Activated CD4-positive, alpha-beta T cell treated with anti-CD3 and anti-CD28 coated beads for 1 hour (primary cell): ENCODE data around the gene FOXL1.

Source experiments
- DNase-seq: peaks from one replicate; pipeline ENCODE4 v3.0.0-alpha.2; 2020

FOXL1 gene

GRCh38 chr16:86549076-86549892 is 29.1 kb upstream of the FOXL1 start:
- no peak for DNase-seq

- no peak for DNase-seq
Measured at GRCh38 chr16:86549893-86550190, 28.5 kb upstream of the FOXL1 start.

DNA sequence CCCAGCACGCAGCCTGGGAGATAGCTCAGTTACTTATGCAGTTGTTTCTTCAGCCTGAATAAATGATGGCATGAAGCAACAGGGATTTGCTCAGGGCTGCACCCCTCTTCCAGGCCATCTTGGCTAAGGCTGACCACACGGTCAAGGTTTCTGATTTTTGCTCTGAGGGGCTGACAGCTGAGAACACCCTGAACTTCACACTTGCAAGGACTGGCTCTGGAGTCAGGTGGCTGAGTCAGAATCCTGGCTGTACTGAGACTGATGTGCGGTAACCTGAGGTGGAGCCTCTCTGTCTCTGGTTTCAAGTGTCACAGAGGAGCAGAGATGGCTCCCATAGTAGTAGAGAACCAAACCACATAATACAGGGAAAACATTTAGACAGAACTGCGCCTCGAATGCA is 28.1 kb upstream of the FOXL1 start:
- no peak for DNase-seq

- DNase-seq: no peak
Measured at GRCh38 chr16:86553356-86553755, 25.0 kb upstream of the FOXL1 start.

- DNase-seq: no peak
Measured at GRCh38 chr16:86554599-86554916, 23.8 kb upstream of the FOXL1 start.

DNA sequence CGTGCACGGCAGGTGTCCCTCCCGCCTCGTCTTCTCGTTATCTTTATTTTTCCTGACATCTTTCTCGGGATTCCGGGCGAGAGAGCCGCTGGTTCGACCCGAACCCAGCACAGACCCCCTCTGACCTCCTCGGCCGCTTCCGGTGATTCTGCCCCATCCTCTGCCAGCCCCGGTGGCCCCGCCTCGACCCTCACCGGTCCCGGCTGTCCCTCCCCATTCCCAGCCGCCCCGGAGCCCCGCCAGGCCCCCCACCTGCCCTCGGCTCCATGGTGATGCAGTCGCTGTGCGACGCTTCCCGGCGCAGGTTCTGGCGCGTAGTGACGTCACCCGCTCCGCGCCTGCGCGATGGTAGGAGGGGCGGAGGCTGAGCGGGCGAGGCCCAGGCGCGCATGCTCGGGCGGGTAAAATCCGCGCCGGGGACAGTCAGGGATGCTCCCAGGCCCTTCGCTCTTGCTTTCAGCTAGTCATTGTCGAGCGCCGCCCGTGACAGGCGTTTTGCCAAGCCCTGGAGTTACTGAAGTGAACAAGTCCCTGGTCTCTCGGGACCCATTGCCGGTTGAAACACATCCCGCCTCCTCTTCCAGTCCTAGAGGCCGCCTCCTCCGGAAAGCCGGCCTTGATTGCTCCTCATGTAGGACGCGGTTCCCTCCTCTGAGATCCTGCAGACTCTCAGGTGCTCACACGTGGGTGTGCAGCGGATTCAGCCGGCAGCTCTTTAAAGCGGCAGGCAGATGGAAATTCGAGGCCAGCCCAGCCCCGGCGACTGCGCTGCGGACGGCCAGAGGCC is 23.2 kb upstream of the FOXL1 start, which contains the start of gene MTHFSD:
MTHFSD (minus strand) TSS at position 319 of the 787 bp plus-strand sequence; CDS start at position 268, 51 bp downstream.
- peak; percentile 97 for DNase-seq

DNA sequence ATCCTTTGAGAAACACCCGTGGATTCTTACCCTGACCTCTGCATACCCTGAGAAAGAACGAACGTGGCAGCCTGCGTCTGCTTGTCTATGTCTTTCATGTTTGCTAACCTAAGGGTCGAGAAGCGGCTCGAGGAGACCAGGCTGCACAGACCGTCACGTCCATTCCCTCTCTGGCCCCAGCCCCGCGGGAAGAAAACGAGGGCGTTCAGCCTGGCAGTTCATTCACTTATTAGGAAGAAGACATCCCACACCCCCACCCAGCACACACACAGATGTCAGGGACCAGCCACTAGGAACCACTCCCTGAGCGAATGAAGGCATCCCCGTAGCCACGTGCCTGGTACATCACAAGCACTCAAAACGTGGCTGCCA is 22.7 kb upstream of the FOXL1 start:
- no peak for DNase-seq

DNA sequence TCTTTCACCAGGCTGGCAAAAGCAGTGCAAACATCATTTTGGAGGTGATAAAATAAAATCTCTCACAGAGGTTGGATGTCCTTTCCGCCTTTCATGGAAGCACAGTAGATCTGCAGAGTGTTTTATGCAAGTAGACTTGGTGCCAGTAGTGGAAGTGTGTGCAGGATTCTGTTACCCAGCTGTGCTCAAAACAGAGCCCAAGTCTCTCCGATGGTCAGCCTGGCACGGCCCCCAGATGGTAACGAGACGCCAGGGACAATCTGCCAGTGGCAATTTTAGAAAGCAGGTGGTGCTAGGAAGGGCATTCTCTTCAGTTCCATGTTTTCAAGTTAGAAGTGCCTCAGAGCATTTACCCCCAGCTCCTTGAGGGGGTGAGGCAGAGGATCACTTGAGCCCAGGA is 21.8 kb upstream of the FOXL1 start:
- no peak for DNase-seq

GRCh38 chr16:86557587-86557986 is 20.8 kb upstream of the FOXL1 start:
- no peak for DNase-seq

DNA sequence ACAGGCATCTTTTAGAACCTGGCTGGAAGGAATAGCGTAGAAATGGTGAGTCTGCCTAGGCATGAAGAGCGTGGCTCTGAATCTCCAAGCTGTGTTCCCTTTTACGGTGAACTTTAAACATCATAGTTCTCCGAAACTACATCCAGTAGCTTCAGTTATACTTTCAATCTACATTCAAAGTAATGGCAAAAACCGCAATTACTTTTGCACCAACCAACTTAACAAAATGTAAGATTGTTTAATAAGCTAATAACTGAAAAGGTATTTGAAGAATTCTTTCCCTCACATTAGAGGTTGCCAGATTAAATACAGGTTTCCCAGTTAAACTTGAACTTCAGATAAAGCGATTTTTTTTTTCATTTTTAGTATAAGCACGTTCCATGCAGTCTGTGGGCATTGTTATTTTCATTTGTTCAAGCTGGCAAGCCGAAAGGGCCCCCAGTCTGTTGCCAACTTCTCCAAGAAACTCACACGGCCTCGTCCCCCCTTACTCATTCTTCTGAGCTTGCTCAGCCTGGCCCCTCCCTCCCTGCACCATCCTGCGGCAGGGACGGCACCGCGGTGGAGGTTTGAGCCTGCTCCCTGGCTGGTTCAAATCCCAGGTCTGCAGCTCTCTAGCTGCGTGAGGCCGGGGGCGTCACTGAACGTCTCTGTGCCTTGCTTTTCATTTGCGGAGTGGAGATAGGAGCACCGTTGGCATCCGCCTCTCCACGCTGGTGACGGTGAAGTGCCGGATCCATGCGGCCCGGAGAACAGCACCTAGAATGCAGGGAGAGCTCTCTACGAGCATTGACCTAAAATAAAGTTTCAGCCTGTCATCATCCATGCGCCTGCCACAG is 19.8 kb upstream of the FOXL1 start:
- DNase-seq: no peak

DNA sequence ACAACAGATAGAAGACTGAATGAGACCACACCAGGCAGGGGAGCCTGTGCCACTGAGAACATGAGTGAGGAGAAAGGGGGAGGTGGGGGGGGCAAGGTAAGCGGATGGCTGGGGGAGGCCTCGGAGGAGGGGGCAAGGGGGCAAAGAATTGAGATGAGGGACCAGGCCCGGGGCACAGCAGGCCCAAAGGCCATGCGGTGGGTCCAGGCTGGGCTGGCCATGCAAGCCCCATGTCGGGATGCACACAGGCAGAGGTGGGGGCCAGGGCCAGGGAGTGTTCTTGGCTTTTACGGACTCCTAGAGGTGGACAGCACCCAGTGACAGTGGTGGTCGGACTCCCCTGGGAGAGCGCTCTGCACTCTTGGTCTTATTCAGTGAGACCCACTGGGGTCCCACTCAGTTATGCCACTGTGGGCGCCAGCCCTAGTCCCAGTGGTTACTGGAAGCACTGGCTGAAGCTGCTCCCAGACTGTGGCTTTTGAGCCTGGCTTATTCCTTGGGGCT is 18.5 kb upstream of the FOXL1 start:
- no peak for DNase-seq

DNA sequence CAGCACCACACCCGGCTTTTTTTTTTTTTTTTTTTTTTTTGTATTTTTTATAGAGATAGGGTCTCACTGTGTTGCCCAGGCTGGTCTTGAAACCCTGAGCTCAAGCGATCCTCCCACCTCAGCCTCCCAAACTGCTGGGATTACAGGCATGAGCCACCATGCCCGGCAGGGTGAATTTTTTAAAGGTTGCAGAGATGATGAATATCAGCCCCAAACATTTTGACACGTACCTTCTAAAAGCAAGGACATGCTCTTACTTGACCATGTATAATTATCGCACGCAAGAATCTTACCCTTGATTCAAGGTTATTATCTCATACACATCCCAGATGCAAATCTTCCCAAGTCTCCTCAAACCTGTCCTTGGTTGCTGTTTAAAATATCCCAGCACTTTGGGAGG is 16.0 kb upstream of the FOXL1 start:
- no peak for DNase-seq

DNA sequence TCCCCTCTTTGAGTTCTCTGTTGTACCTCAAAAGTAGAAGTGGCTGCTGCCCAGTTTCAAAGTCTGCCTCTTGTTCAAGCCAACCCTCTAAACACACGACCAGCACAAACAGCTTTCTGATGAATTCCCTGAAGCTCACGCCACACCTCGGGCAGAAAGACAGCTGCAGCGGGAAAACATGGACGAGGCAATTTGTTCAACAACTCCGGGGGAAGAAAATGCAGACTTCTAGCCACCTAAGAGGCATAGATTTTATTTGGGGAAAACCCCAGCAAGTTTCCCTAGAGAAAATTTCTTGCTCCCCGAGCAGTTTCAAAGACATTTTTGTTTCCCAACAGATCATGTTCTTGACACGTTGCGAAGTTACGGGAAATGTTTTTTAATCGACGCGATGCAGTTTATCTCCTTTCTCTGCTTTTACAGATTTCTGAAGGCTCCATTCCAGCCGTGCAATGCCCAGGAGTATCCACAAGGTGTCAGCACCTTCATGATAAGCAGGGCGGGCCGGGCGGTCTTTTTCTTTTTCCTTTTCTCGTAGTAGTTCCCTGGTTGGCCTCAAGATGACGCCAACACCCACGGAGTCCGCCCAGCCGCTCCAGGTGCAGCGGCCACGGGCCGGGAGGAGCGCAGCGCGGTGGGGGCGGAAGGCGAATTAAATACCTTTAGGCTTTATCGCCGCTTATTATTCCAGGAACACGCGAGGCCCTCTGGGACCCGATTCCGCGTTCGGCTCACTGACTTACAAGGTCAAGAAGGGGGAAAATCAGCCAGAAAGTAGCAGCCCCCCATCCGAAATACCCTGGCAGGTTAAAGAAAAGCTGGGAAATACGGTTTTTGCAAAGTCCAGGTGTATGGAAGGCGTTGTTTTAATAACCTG is 14.6 kb upstream of the FOXL1 start:
- peak; percentile 76 for DNase-seq

GRCh38 chr16:86565181-86565631 is 13.1 kb upstream of the FOXL1 start:
- no peak for DNase-seq

GRCh38 chr16:86565644-86566511 is 12.5 kb upstream of the FOXL1 start:
- no peak for DNase-seq

- DNase-seq: no peak
Measured at GRCh38 chr16:86566601-86566965, 11.8 kb upstream of the FOXL1 start, which contains the start of gene FOXC2. Gene FOXC2, plus strand, starts transcription at chr16:86566829. Its CDS starts 507 bp downstream, at chr16:86567336.

- DNase-seq: no peak
Measured at GRCh38 chr16:86566966-86567700, 11.2 kb upstream of the FOXL1 start.

DNA sequence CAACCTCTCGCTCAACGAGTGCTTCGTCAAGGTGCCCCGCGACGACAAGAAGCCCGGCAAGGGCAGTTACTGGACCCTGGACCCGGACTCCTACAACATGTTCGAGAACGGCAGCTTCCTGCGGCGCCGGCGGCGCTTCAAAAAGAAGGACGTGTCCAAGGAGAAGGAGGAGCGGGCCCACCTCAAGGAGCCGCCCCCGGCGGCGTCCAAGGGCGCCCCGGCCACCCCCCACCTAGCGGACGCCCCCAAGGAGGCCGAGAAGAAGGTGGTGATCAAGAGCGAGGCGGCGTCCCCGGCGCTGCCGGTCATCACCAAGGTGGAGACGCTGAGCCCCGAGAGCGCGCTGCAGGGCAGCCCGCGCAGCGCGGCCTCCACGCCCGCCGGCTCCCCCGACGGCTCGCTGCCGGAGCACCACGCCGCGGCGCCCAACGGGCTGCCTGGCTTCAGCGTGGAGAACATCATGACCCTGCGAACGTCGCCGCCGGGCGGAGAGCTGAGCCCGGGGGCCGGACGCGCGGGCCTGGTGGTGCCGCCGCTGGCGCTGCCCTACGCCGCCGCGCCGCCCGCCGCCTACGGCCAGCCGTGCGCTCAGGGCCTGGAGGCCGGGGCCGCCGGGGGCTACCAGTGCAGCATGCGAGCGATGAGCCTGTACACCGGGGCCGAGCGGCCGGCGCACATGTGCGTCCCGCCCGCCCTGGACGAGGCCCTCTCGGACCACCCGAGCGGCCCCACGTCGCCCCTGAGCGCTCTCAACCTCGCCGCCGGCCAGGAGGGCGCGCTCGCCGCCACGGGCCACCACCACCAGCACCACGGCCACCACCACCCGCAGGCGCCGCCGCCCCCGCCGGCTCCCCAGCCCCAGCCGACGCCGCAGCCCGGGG is 10.4 kb upstream of the FOXL1 start:
- no peak for DNase-seq
